Measurements from ENCODE around the gene C1GALT1.
A peak's percentile ranks its signal among the peaks of the same experiment; 100 is the strongest.

The C1GALT1 gene

DNA sequence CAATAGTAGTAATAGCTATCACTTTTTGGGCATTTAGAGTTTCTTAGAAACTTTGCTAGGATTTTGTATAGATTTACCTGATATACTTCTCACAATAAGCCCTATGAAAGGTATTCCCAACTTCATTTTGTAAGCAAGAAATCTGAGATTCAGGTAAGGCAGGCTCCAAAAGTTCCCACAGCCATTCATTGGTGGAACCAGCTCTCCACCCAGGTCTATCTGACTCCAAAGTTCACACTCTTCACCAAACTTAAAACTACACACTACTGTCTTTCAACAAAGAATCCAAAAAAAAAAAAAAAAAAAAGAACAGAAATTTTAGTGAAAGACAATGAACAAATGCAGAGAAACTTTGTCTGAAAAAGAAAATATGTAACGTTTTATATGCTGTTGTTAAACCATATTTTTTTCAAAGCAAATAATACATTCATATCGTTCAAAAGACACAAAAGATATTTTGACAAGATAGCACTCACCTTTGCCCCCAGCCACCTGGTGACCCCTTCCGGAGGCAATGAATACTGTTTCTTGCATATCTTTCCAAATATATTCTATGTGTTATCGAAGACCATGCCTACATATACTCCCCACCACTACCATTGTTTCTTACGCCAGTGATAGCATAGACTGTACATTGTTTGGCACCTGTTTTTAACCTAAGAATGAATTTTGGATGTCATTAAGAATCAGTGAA, 108.2 kb downstream of the C1GALT1 start:
- no peak for DNase-seq

DNA sequence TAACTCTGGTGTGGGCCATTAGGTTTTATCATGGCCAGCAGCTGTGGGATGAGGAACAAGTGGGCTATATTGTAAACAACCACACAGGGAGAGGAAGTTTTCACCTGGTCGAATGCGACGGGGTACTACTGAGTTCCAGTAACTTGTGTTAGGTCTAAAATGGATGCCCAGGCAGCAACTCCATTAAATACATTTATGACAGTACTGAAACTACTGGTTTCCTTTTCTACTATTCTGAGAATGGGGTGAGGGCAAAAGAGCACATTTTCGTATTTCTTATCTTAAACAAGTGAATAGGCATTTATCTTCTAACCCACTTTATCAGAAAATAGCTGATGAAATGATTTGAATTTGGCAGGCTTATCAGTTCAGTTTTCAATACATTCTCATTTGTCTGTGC, 109.7 kb downstream of the C1GALT1 start:
- DNase-seq, result no peak

GRCh38 chr7:7292608-7293007, 110.3 kb downstream of the C1GALT1 start:
- DNase-seq, result peak; percentile 18

DNA sequence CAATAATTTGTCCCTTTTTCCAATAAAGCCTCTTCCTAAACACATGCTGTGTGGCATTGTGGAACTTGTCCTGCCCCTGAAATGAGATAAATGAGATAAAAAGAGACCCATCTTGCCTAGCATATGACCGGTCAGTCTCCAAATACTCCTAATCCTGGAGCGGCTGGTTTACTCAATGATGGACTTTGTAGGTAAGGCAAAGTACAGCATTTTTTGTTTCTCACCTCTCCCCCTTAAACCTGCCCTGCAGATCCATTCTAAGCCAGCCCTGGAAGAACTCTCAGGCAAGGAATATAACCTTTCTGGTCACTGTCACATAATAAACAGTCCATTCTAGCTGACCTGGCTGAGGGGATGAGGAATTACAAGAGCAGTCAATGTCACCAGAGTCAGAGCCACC, 110.7 kb downstream of the C1GALT1 start:
- no peak for DNase-seq

- DNase-seq, result no peak
Observed at GRCh38 chr7:7294911-7295310, 112.6 kb downstream of the C1GALT1 start.
